WTC11 (cell line): Measurements from ENCODE around the gene PLD5. TPM values are rescaled to one million over a fixed set of nuclear protein-coding genes. Genes with fewer than 3 reads are reported as not detected.

ENCODE experiments used
- ATAC-seq: fragments of 200-7000 bp; cut with Tn5 transposase; 2 replicates; pipeline ENCODE4 v1.10.0; 2021; ENCODE audit warnings: mild to moderate bottlenecking, moderate library complexity
- CTCF ChIA-PET: fragments of 300-600 bp; sonication (Branson Sonifier 250); formaldehyde crosslinking; loops from one replicate; lab custom pipeline; 2021; ENCODE audit warnings: antibody characterized with exemption; lab: Charles Lee
- POLR2A ChIA-PET: fragments of 350-600 bp; sonication (Branson Sonifier 250); formaldehyde crosslinking; loops from one replicate; lab custom pipeline; 2021; ENCODE audit warnings: antibody characterized with exemption; lab: Charles Lee
- DNase-seq: peaks from one replicate; pipeline ENCODE4 v3.0.0; 2021; ENCODE audit warnings: low spot score
- H3K27ac Mint-ChIP-seq: 2 replicates; pipeline ENCODE4 v1.8.0; 2021; ENCODE audit warnings: mixed read lengths
- H3K27me3 Mint-ChIP-seq: 2 replicates; pipeline ENCODE4 v1.8.0; 2021; ENCODE audit warnings: low read depth, mild to moderate bottlenecking, moderate library complexity, mixed read lengths
- H3K36me3 Mint-ChIP-seq: 2 replicates; pipeline ENCODE4 v1.8.0; 2021; ENCODE audit warnings: mixed read lengths
- H3K4me1 Mint-ChIP-seq: 2 replicates; pipeline ENCODE4 v1.8.0; 2022; ENCODE audit warnings: mixed read lengths
- H3K4me3 Mint-ChIP-seq: 2 replicates; pipeline ENCODE4 v1.8.0; 2021; ENCODE audit warnings: mild to moderate bottlenecking, moderate library complexity, mixed read lengths
- H3K9me3 Mint-ChIP-seq: 2 replicates; pipeline ENCODE4 v1.8.0; 2021; ENCODE audit warnings: mixed read lengths
- CBFB ChIP-seq: sonication (generic); formaldehyde crosslinking; IDR thresholded peaks from 2 replicates; pipeline ENCODE4 v1.8.1; 2022; ENCODE audit warnings: mild to moderate bottlenecking, low read depth, missing genetic modification reagents
- ETV6 ChIP-seq: sonication (generic); formaldehyde crosslinking; IDR thresholded peaks from 2 replicates; pipeline ENCODE4 v1.8.1; 2022; ENCODE audit warnings: mild to moderate bottlenecking, missing genetic modification reagents
- GABPB1 ChIP-seq: sonication (generic); formaldehyde crosslinking; IDR thresholded peaks from 2 replicates; pipeline ENCODE4 v1.8.1; 2023; ENCODE audit warnings: mild to moderate bottlenecking, missing genetic modification reagents
- HMGA2 ChIP-seq: fragments of 250-450 bp; sonication (Bioruptor Pico); IDR thresholded peaks from 2 replicates; pipeline ENCODE4 v1.4.0; 2021; ENCODE audit warnings: mild to moderate bottlenecking, moderate library complexity
- JAZF1 ChIP-seq: fragments of 250-450 bp; sonication (Bioruptor Pico); IDR thresholded peaks from 2 replicates; pipeline ENCODE4 v1.9.0; 2021; ENCODE audit warnings: moderate library complexity, mild to moderate bottlenecking, inconsistent platforms
- JUN ChIP-seq: sonication (generic); formaldehyde crosslinking; IDR thresholded peaks from 2 replicates; pipeline ENCODE4 v1.8.0; 2023; ENCODE audit warnings: mild to moderate bottlenecking, missing genetic modification reagents
- KAT7 ChIP-seq: sonication (generic); formaldehyde crosslinking; IDR thresholded peaks from 2 replicates; pipeline ENCODE4 v1.8.1; 2023; ENCODE audit warnings: missing genetic modification reagents, mild to moderate bottlenecking, borderline replicate concordance
- NFATC4 ChIP-seq: fragments of 250-450 bp; sonication (Bioruptor Pico); IDR thresholded peaks from 2 replicates; pipeline ENCODE4 v1.9.0; 2021; ENCODE audit warnings: mild to moderate bottlenecking
- NFYB ChIP-seq: sonication (generic); formaldehyde crosslinking; conservative IDR thresholded peaks from 2 replicates; pipeline ENCODE4 v1.8.0; 2022; ENCODE audit warnings: low read depth, missing genetic modification reagents
- PRRX2 ChIP-seq: fragments of 250-450 bp; sonication (Bioruptor Pico); IDR thresholded peaks from 2 replicates; pipeline ENCODE4 v1.8.0; 2021; ENCODE audit warnings: mild to moderate bottlenecking
- RORB ChIP-seq: fragments of 250-450 bp; sonication (Bioruptor Pico); IDR thresholded peaks from 2 replicates; pipeline ENCODE4 v1.9.0; 2021; ENCODE audit warnings: mild to moderate bottlenecking
- SOX15 ChIP-seq: fragments of 250-450 bp; sonication (Bioruptor Pico); IDR thresholded peaks from 2 replicates; pipeline ENCODE4 v1.9.0; 2021; ENCODE audit warnings: mild to moderate bottlenecking
- TEAD1 ChIP-seq: sonication (generic); formaldehyde crosslinking; IDR thresholded peaks from 2 replicates; pipeline ENCODE4 v1.8.0; 2022; ENCODE audit warnings: mild to moderate bottlenecking, missing genetic modification reagents
- ZNF232 ChIP-seq: sonication (generic); formaldehyde crosslinking; IDR thresholded peaks from 2 replicates; pipeline ENCODE4 v1.8.0; 2022; ENCODE audit warnings: mild to moderate bottlenecking, missing genetic modification reagents
- ZNF263 ChIP-seq: sonication (generic); formaldehyde crosslinking; IDR thresholded peaks from 2 replicates; pipeline ENCODE4 v1.8.1; 2022; ENCODE audit warnings: low read depth, mild to moderate bottlenecking, moderate library complexity, missing genetic modification reagents
- ZNF423 ChIP-seq: fragments of 250-450 bp; sonication (Bioruptor Pico); IDR thresholded peaks from 2 replicates; pipeline ENCODE4 v2.1.2; 2022; ENCODE audit warnings: mild to moderate bottlenecking, moderate library complexity
- total RNA-seq: library from RNA; stranded (reverse); gene quantifications from 3 replicates; pipeline ENCODE4 v1.2.3, GENCODE V29; 2021
- TF ChIP-seq, protein P1 (sequence below): sonication (generic); formaldehyde crosslinking; IDR thresholded peaks from 2 replicates; pipeline ENCODE4 v1.8.0; 2022; ENCODE audit warnings: mild to moderate bottlenecking, missing genetic modification reagents
- TF ChIP-seq, protein P2 (sequence below): sonication (generic); formaldehyde crosslinking; IDR thresholded peaks from 2 replicates; pipeline ENCODE4 v1.8.1; 2023; ENCODE audit warnings: mild to moderate bottlenecking, missing genetic modification reagents, moderate library complexity
- TF ChIP-seq, protein P3 (sequence below): fragments of 250-450 bp; sonication (Bioruptor Pico); IDR thresholded peaks from 2 replicates; pipeline ENCODE4 v1.9.0; 2021; ENCODE audit warnings: mild to moderate bottlenecking, borderline replicate concordance

Gene PLD5
- total RNA-seq, 1 experiment from 2014 or later: 6.4 TPM

DNA sequence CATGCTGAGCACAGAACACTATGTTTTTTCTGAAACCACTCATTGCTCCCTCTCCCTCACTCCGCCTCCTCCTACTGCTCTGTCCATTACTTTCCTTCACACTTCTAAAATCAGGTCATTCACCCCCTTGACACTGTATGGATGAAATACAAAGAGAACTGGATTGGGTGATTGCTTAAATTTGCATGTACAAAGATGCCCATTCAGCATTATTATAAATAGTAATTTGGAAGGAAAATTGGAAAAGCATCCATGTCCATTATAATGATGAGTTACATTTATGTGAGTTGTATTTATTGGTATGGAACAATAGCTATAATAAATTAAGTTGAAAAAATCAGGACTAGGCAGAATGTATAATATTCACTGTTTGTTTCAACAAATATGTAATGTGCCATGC, 83.7 kb downstream of the PLD5 start:
- no peak overlapping the region for H3K4me3 Mint-ChIP-seq
- H3K9me3 Mint-ChIP-seq: no peaks in the 10 kb centered on the region
- H3K4me1 Mint-ChIP-seq: peaks cover 18% of the 10 kb centered on the region
- ChIA-PET POLR2A (no interaction called here), CTCF (no interaction called here)
- H3K36me3 Mint-ChIP-seq: no peaks in the 10 kb centered on the region
- no peak for DNase-seq
- TF ChIP-seq PRRX2 (CRISPR knock-in tag) (no peak), NFYB (CRISPR knock-in tag) (no peak), ZNF423 (CRISPR knock-in tag) (no peak), SOX15 (no peak), GABPB1 (no peak), RORB (CRISPR knock-in tag) (no peak), ETV6 (CRISPR knock-in tag) (no peak), JAZF1 (no peak), KAT7 (CRISPR knock-in tag) (no peak), NFATC4 (CRISPR knock-in tag) (no peak), CBFB (CRISPR knock-in tag) (no peak), TEAD1 (CRISPR knock-in tag) (no peak), ZNF232 (CRISPR knock-in tag) (no peak), JUN (CRISPR knock-in tag) (no peak)
- TF ChIP-seq, protein P1, sequence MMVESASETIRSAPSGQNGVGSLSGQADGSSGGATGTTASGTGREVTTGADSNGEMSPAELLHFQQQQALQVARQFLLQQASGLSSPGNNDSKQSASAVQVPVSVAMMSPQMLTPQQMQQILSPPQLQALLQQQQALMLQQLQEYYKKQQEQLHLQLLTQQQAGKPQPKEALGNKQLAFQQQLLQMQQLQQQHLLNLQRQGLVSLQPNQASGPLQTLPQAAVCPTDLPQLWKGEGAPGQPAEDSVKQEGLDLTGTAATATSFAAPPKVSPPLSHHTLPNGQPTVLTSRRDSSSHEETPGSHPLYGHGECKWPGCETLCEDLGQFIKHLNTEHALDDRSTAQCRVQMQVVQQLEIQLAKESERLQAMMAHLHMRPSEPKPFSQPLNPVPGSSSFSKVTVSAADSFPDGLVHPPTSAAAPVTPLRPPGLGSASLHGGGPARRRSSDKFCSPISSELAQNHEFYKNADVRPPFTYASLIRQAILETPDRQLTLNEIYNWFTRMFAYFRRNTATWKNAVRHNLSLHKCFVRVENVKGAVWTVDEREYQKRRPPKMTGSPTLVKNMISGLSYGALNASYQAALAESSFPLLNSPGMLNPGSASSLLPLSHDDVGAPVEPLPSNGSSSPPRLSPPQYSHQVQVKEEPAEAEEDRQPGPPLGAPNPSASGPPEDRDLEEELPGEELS (CRISPR knock-in tag): no peak
- TF ChIP-seq, protein P2, sequence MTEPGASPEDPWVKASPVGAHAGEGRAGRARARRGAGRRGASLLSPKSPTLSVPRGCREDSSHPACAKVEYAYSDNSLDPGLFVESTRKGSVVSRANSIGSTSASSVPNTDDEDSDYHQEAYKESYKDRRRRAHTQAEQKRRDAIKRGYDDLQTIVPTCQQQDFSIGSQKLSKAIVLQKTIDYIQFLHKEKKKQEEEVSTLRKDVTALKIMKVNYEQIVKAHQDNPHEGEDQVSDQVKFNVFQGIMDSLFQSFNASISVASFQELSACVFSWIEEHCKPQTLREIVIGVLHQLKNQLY (CRISPR knock-in tag): no peak
- peak overlapping the region; percentile 35; the same call in 1 of the 2 replicates for H3K27ac Mint-ChIP-seq
- ATAC-seq: peak; percentile 61
- no peaks in the 10 kb centered on the region for H3K27me3 Mint-ChIP-seq

DNA sequence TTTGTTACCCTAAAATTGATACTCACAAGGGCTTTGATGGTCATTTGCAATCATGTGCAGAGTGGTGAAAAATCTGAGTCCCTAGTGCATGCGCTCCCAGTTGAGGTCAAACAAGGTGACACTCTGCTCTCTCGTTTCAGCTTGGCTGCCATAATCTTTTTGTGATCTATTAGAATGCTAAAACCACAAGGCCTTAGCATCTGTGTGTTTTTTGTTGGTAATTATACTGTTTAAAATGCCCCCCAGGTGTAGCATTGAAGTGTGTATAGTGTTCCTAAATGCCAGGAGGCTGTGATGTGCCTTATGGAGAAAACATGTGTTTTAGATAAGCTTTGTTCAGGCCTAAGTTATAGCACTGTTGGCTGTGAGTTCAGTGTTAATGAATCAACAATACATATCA, 89.3 kb downstream of the PLD5 start:
- no peak overlapping the region for H3K4me3 Mint-ChIP-seq
- H3K9me3 Mint-ChIP-seq: peaks cover 11% of the 10 kb centered on the region; the same call in 1 of the 2 replicates
- TF ChIP-seq, protein P3, sequence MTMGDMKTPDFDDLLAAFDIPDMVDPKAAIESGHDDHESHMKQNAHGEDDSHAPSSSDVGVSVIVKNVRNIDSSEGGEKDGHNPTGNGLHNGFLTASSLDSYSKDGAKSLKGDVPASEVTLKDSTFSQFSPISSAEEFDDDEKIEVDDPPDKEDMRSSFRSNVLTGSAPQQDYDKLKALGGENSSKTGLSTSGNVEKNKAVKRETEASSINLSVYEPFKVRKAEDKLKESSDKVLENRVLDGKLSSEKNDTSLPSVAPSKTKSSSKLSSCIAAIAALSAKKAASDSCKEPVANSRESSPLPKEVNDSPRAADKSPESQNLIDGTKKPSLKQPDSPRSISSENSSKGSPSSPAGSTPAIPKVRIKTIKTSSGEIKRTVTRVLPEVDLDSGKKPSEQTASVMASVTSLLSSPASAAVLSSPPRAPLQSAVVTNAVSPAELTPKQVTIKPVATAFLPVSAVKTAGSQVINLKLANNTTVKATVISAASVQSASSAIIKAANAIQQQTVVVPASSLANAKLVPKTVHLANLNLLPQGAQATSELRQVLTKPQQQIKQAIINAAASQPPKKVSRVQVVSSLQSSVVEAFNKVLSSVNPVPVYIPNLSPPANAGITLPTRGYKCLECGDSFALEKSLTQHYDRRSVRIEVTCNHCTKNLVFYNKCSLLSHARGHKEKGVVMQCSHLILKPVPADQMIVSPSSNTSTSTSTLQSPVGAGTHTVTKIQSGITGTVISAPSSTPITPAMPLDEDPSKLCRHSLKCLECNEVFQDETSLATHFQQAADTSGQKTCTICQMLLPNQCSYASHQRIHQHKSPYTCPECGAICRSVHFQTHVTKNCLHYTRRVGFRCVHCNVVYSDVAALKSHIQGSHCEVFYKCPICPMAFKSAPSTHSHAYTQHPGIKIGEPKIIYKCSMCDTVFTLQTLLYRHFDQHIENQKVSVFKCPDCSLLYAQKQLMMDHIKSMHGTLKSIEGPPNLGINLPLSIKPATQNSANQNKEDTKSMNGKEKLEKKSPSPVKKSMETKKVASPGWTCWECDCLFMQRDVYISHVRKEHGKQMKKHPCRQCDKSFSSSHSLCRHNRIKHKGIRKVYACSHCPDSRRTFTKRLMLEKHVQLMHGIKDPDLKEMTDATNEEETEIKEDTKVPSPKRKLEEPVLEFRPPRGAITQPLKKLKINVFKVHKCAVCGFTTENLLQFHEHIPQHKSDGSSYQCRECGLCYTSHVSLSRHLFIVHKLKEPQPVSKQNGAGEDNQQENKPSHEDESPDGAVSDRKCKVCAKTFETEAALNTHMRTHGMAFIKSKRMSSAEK: no peak
- DNase-seq: no peak
- ATAC-seq: no peak
- ChIA-PET POLR2A (no interaction called here), CTCF (no interaction called here)
- H3K4me1 Mint-ChIP-seq: peaks cover under 1% of the 10 kb centered on the region
- H3K27ac Mint-ChIP-seq: no peak overlapping the region
- H3K36me3 Mint-ChIP-seq: 0 out of 2 replicates have a peak, but pooled peaks cover 2% of the 10 kb centered on the region
- H3K27me3 Mint-ChIP-seq: no peaks in the 10 kb centered on the region

DNA sequence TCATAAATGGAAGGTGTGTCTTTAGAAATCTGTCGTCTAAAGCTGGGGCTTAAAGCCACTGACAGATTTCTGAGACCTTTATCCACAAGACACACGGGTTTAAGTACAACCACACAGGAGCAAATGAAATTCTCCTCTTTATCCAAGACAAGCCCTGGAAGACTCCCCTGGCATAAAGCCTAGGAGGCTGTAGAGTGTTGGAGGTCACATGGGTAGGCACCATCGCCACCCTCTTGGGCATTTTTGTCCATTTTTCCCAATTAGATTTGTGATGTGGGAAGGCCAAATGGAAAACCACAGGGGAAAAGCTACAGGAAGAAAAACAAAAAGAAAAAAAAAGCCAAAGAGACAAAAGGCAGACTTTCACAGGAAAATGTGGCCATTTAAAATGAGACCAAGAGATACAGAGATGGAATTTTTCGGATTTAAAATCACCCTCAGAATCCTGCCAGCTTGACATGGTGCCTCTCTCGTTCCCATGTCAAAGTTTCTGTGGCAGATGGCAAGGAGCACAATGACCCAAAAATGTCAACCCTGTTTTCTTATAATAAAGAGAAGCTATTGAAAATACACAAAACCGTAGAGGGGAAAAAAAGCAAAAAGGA, 91.9 kb downstream of the PLD5 start:
- POLR2A ChIA-PET: no interaction called here
- peaks cover 11% of the 10 kb centered on the region; the same call in 1 of the 2 replicates for H3K9me3 Mint-ChIP-seq
- peaks cover 4% of the 10 kb centered on the region for H3K4me1 Mint-ChIP-seq
- H3K36me3 Mint-ChIP-seq: 0 out of 2 replicates have a peak, but pooled peaks cover 2% of the 10 kb centered on the region
- H3K4me3 Mint-ChIP-seq: no peak overlapping the region
- H3K27ac Mint-ChIP-seq: no peak overlapping the region
- CTCF ChIA-PET: no interaction called here
- ATAC-seq: no peak
- TF ChIP-seq HMGA2 (CRISPR knock-in tag) (no peak), PRRX2 (CRISPR knock-in tag) (no peak), ZNF263 (CRISPR knock-in tag) (no peak)
- TF ChIP-seq, all 79 proteins: peak for 0
- no peak for DNase-seq
- H3K27me3 Mint-ChIP-seq: no peaks in the 10 kb centered on the region
